Right ventricle myocardium superior (tissue), 1 donor: ENCODE data around the gene GORASP1. TPM values are rescaled to one million over a fixed set of nuclear protein-coding genes. Genes with fewer than 3 reads are reported as not detected.

Experiments used
- ATAC-seq: fragments of 200-7000 bp; cut with Tn5 transposase; one replicate; pipeline ENCODE4 v1.9.1; 2020; ENCODE audit warnings: mild to moderate bottlenecking; ENCODE audit not compliant: poor library complexity
- DNase-seq: peaks from one replicate; pipeline ENCODE4 v3.0.0-alpha.2; 2020
- intact Hi-C: fragments of 100-400 bp; cut with DNase I; formaldehyde crosslinking; loops from one replicate; pipeline ENCODE4 v1.11.2; 2022
- long read RNA-seq: library from polyadenylated mRNA; unstranded; transcript quantifications from one replicate; pipeline ENCODE4 v2.0.0, GENCODE V29; 2021
- total RNA-seq: library from RNA; stranded (reverse); fragmentation: NEBNext Ultra II Directional; extraction: Animal tissue kit (Norgen Biotek cat#: 25700); gene quantifications from one replicate; pipeline ENCODE4 v1.2.1, GENCODE V29; 2021
- donor health status: DM: no; HTN: yes; CAD: no; lungs with severe emphysema.

The GORASP1 gene
- total RNA-seq, result 48.4 TPM
- long read RNA-seq, transcript GORASP1-201 (9 exons, 3,722 nt), result major isoform, 102 of 159 reads
- long read RNA-seq, transcript GORASP1-220 (7 exons, 1,345 nt), result minor isoform, 5 of 159 reads
- long read RNA-seq, partial matches to known transcripts, result 14 of 159 reads
- long read RNA-seq, other reads (novel, unspliced or antisense), result 33 of 159 reads

DNA sequence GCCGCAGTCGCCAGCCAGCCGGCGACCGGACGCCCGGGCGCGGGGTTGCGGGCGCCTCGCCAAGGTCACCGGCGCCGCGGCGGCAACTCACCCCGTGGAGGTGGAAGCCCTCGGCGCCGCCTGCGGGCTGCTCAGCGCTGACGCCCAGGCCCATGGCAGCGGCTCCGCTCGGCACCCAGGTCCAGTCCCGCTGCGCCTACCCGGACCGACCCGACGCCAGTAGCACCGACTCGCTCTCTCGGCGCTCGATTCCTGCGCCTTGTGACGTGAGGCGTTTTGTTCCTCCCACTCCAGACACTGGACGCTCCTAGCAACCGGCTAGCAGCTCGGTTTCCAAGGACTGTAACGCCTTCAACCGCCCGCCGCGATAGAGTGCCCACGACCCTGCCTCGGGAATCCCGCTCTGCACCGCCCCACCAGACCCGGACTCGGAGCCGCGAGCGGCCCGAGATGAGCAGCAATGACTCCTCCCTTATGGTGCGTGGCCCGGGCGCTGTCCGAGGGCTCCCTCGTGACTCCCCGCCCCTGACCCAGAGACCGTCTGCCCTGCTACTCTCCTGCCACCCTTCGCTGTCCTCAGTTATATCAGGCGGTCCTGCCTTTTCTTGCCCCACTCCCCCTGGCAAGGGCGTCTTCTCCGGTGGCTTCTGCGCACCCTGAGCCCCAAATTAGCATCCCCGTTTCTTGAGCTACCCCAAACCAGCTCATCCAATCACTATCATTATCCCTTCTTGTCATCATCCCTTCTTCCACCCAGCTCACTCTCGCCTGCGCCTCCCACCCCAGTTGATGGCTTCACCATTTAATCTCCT, at the start of gene GORASP1, which contains the start of gene TTC21A:
TSS of gene GORASP1 (minus strand) at position 240 of the 812 bp plus-strand sequence. CDS start at position 154, 86 bp downstream.
TSS of gene TTC21A (plus strand) at position 293 of the 812 bp plus-strand sequence. CDS start at position 451, 158 bp downstream.
- ATAC-seq, result peak; percentile 95

DNA sequence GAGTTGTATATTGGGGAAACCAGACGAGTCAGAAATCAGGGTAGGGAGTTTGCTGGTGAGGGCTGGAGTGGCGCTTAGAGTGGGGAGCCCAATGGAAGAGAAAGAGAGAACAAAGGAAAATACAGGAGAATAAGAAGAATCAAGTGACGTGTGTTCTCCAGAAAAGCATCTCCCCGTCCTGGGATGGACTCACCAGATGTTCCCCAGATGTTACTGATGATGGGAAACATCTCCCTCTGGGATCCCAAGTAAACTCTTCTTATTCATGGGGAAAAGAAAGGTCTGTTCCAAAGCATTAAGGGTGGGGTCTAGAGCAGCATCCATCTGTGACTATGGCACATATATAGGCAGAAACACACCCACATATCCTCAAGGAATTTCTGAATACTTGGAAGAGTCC, 49.0 kb upstream of the GORASP1 start:
- DNase-seq (no peak), ATAC-seq (no peak)
- intact Hi-C loops, result no loop called here

More for the DNA sequence above, at the start of gene GORASP1, which contains the start of gene TTC21A:
- DNase-seq, result peak; percentile 94
- intact Hi-C loops, result no loop called here

DNA sequence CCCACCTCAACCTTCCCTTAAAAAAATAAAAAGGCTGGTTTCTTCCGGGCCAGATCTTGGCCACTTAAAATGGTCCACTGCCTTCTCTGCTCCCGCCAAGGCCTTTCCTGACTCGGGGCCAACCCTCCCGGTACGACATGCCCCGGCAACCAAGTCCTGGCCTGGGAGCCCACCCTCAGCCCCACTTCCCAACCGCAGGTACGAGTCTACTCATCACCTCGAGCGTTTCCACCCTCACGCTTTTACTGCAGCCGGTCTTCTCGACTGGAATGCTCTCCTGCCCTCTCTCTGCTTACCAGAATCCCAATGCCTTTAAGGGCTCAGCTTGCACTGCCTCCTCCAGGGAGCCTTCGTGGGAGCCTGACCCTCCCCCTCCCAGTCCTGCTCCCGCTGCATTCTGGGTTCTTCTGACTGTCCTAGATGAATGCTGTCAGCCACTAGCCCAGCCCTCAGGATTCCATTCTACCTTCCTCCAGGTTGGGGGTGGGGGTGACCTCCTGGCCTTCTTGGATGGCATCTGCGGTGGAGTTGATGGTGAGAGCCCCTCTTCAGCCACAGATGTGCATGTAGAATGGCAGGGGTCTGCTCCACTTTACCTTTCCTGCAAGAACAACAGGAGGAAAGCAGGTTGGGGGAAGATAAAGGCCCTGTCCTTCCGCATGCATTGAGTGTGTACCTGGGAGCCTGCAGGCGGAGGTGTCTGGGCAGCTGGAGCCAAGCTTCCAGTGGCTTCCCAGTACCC, 47.0 kb upstream of the GORASP1 start:
- no peak for ATAC-seq
- DNase-seq, result no peak
- intact Hi-C loops, result no loop called here

DNA sequence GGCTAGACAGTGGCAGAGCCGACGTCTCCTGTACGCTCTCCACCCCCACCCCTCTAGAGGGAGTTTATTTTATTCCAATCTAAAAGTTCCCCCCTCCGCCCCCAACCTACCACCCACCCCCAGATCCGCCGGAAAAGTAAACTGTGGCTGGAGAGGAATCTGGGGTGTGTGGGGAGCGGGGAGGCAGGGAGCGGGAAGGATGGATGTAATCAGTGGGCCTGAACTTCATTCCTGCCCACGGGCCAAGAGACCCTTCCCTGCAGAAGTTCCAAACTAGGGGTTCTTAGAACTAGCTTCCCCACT, 46.5 kb upstream of the GORASP1 start:
- ATAC-seq (no peak), DNase-seq (no peak)
- intact Hi-C loops, result no loop called here

DNA sequence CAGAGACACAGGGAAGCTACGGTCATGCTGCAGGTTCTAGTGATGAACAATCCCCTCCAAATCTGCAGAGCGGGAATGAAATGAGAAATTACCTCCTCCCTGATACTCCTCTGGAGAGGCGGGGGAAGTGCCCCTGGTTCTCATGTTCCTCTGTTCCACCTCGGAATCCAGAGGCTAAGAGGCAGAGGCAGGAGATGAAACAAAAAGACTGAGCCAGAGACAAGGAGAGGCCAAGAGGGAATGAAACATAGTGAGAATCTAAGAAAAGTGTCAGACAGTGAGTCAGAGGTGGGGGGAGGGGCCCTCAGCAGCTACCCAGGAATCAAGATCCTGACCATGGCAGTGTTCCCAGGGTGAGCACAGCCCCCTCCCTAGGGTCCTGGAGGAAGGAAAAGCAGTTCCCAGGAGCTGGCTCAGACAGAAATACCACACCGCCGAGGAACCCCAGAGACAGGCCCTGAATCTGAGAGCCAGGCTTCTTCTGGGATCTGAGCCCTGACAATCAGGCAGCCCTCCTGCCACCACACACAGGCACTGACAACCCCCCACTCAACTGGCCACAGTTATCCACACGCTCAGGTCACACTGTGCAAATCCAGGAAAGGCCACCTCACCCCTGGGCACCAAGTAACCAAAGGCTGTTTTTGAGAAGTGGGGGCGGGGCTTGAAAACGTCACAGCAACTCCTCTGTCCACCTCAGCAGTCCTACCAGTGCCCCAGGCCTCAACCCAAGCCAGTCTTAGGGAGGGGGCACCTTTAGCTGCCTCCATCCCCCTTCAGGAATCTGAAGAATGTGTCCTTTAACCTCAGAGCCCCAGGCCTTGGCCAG, 43.6 kb upstream of the GORASP1 start:
- peak; percentile 87 for DNase-seq
- ATAC-seq, result peak; percentile 16
- intact Hi-C loops, result loop anchor here (2.0 kb wide), 1 partner anchor 30 kb away; no protein-coding TSS in a partner anchor

DNA sequence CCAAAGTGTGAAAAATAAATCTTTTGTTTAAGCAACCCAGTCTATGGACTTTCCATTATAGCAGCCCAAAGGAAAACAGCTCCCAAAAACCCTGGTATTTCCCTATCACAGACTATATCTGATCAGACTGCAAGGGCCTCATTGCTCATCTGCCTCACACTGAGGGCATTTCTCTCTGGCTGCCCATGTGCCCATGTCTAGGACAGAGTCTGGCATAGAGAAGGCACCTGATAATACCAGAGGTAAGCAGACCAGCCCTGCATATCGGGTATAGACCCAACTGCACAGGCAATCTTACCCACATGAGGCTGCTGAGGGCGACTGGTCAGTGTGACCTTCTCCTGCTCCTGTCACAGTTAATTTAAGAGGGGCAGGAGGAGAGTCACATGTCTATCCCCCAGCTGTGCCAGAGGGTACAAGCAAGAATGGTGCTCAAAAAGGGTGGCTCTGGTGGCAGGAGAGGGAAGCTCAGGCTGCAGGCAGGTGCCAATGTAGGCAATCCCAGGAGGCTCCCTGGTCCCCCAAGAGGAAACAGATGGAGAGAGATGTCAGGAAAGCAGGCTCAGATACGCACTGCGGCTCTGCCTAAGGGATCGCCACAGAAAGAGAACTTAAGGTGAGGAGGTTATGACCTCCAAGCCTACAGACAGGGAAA, 42.8 kb upstream of the GORASP1 start:
- intact Hi-C loops, result loop anchor here (2.0 kb wide), 1 partner anchor 31 kb away; no protein-coding TSS in a partner anchor
- no peak for ATAC-seq
- no peak for DNase-seq

DNA sequence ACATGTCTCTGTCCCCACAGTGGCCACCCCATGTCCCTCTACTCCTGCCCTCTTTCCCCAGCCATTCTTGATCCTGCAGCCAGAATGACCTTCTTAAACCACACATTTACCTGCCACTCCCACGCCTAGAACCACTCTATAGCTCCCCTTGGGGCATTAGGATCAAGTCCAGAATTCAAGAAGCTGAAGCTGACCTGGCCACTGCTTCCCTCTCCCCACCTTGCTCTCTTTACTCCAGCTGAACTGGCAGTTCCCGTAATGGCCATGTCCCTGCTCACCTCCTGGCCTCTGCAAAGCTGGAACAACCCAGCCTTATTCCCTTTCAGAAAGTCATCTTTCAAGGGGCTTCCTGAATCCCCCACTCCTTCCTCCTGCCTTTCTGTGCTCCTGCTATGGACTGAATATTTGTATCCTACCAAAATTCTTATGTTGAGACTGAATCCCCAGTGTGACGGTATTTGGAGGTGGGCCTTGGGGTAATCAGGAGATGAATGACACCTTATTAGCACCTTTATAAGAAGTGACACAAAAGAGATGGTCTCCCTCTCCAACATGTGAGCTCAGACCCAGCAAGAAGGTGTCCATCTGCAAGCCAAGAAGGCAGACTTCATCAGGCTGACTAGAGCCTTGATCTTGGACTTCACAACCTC, 42.2 kb upstream of the GORASP1 start:
- DNase-seq (no peak), ATAC-seq (no peak)
- intact Hi-C loops, result loop anchor here (2.0 kb wide), 1 partner anchor 31 kb away; no protein-coding TSS in a partner anchor

DNA sequence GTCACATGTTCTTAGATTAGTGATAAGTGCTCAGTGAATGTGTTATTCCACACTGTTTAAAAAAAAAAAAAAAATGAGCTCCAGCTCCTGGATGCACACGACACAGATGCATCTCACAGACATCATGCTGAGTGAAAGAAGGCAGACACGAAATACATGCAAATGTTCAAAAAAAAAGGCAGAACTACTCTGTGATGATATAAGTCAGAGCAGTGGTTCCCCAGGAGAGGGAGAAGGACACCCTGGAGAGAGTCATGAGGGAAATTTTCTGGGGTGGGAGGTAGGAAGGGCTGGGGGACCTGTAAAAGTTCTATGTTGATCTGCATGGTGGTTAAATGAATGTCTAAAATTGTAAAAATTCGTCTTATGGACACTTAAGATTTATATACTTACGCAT, 41.6 kb upstream of the GORASP1 start:
- intact Hi-C loops, result no loop called here
- no peak for DNase-seq
- ATAC-seq, result no peak

DNA sequence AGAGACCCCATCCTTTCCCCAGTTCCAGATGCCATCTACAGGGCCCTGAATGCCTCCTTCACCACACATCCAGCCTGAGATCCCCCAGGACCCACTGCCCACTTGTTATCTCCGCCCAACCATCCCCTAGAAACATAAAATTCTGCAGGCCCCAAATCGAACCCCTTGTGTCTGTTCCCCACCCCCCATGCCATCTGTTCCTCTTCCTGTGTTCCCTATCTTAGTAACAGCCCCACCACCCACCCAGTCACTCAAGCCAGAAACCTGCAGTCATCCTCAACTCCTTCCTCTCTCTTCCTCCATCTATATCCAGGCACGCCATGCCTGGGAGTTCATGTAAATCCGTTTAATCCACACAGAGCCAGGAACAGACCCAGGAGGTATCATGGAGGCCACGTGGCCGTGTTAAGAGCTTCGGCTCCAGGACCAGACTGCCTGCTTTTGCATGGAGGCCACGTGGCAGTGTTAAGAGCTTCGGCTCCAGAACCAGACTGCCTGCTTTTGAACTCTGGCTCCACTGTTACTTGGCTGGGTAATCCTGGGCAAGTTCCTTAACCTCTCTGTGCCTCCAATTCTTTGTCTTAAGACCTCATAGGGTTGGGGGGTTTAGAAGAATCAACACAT, 41.1 kb upstream of the GORASP1 start:
- DNase-seq (no peak), ATAC-seq (no peak)
- intact Hi-C loops, result no loop called here

DNA sequence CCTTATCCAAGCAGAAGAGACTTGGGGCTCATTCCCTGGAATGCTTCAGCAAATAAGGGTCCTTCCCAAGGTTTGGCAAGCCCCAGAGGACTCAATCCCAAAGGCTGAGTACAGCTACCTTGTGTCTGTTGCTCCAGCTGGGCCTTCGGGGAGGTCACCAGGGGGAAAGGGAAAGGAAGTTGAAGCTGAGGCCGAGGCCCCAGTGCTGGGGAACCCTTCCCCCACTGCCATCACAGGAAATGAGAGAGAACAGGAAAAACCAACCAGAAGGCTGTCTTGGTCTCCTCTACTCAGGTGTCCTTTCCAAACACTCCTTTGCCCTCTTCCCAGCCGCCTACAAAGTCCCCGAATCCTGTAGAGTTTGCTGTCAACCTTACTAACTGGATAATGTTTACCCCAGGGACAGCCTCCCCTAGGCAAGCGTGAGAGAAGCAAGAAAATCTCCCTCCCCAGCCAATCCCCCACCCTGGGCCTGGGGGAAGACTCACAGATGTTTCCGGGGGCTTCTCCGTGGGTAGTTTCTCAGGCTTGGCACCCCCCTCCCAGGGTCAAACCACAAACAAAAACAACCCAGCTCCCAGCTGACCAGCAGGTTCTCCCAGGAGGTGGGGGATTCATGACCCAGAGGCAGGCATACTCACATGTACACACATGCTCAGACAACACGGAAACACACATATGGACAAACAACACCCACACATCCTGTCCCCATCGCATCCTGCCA, 40.4 kb upstream of the GORASP1 start:
- ATAC-seq, result no peak
- intact Hi-C loops, result no loop called here
- no peak for DNase-seq

DNA sequence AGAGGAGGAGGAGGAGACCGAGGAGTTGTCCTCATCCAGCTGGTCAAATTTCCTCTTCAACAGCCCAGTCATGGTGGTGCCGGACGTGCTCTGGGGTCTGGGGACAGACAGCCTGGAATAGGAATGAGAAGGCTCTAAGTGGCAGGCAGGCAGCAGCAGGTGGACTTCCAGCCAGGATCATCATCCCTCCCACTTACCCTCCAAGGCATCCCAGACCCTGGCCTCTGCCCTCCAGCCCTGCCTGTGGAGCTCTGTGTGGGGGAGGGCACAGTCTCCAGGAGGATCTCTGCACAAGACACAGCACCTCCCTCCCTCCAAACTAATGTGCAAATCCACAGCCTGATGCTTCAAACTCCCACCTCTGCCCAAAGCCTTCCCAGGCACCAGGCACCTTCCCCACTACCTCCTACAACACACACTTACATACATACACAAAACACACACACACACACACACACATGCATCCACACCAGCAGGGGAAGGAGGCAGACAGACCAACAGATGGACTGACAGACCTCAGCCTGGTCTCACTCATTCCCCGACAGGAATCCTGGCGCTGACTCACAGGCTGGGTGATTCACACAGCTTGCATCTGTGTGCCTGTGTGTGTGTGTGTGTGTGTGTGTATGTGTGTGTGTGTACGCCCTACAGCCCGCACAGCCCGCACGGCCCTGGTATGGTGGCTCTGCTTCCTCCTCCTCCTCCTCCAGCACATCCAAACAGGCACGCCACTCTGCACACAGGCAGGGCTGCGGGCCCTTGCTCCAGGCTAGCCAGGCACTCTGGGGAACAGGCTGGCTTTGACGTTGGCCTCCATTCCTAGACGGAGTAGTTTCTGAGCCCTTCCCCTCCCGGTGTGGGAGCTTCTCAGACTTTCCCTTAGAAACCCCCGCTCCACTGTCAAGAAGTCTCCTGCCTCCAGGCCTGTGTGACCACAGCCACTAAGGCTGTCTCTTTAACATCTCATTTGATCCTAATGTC, 39.5 kb upstream of the GORASP1 start:
- intact Hi-C loops, result no loop called here
- ATAC-seq (peak; percentile 41), DNase-seq (peak; percentile 82)

DNA sequence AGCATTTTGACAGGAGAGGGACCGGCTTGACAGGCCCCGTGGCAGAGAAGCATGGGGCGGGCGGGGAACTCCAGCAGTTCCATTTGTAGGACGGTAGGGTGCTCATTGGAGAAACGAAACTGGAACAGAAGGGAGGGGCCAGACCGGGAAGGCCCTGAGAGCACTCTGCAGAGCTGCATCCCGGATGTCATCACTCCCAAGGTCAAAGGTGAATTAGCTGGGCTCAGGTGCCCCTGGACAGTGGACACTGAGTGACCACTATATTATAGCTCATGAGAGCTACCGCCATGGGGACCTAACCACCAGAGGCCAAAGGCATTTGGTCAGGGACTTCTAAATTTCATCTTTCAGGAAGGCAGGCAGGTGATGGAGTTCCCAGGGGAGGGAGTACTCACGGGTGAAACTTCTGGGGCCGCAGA, 38.7 kb upstream of the GORASP1 start:
- intact Hi-C loops, result no loop called here
- DNase-seq, result peak; percentile 64

DNA sequence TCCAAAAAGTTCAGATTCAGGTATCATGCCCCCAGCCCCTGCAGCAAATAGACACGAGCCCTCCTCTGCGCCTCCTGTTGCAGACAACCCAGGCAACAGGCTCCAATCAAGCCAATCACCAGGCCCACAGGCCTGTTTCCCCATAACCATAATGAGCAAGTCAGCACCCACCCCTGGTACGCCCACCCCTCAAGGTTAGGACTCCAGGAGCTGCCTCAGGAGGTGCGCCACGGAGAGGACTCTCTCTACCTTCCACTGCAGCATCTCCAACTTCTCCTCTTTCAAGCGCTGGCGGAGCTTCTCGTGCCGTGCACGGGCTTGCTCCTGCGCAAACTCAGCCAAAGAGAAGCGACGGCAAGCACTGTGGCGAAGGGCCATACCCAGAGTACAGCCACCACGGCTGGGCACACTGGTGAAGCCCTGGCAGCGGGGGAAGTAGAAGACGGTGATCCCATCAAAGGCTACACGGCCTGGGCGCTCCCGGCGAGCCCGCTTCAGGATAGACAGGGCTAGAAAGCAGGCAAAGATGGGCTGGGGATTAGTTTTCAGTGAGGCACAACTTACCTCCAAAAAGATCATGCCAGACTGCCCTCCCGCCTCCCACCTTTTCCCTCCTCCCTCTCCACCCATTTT, 37.4 kb upstream of the GORASP1 start:
- ATAC-seq (no peak), DNase-seq (no peak)
- intact Hi-C loops, result no loop called here

More for the DNA sequence above, 38.7 kb upstream of the GORASP1 start:
- no peak for ATAC-seq

DNA sequence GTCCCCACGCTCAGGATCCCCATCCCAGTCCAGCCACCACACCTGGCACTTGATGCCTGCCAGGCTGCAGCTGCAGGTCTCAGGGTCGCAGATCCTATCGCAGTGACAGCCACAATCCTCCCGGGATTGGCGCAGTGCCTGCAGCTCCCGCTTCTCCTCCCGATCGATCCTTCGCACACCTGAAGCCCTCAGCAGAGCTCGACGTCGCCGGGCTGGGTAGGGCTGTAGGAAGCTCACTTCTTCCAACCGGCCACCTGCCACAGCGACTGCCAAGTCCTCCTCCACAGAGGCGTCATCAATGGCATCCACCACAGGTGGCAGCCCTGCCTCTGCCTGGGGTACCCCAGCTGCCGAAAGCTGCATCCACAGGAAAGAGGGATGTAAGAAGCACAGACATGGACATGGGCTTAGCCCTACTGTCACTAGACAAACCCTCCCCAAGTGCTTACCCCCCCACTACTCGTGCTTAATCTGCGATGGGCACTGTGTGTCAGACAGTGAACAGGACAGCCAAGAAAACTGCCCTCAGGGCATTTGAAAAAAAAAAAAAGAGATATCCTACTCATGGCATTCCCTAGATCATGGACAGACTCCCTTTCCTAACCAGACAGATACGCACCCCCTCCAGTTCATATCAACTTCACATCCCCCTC, 36.8 kb upstream of the GORASP1 start:
- intact Hi-C loops, result no loop called here
- no peak for ATAC-seq
- no peak for DNase-seq
